GM21825 (cell line): ENCODE results near the gene LRRC8B.

Experiments used
- ATAC-seq: cut with Tn5 transposase; IDR thresholded peaks from one replicate; pipeline ENCODE4 v1.9.1; 2021; ENCODE audit warnings: mild to moderate bottlenecking, moderate library complexity; ENCODE audit not compliant: unreplicated experiment

Gene LRRC8B

DNA sequence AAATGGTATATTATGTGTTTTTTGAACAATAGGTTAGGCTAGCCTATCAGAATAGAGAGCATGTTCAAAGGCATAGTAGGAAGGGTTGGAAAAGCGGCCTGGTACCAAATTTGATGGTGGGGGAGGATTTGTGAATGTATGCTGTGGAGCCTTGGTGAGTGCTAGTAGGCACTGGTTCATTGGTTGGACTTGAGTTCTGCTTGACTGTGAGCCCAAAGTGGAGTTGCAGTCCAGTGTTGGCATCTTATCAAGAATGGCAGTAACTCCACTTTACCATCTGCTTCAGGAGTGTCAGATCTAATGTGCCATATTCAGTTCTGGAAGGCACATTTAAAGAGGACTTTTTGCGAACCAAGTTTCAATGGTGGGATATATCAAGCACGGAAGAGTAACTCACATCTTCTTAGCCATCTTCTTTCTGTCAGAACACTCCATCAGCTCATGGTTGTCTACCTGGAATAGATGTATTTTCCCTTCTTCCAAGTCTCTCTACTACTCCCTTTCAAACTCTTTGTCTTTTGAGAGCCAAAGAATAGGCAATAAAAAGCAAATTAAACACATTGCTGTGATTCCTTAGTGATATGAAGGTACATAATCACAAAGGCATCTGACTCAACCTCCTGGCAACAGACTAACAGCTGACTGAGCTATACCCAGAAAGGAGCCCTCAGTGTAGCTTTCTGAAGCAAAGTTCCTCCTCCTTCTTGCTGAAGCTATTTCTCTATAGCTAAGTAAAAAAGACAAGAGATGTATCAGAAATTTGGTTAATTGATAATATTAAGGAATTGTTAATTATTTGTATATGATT is 21.7 kb downstream of the LRRC8B start:
- ATAC-seq: no peak

DNA sequence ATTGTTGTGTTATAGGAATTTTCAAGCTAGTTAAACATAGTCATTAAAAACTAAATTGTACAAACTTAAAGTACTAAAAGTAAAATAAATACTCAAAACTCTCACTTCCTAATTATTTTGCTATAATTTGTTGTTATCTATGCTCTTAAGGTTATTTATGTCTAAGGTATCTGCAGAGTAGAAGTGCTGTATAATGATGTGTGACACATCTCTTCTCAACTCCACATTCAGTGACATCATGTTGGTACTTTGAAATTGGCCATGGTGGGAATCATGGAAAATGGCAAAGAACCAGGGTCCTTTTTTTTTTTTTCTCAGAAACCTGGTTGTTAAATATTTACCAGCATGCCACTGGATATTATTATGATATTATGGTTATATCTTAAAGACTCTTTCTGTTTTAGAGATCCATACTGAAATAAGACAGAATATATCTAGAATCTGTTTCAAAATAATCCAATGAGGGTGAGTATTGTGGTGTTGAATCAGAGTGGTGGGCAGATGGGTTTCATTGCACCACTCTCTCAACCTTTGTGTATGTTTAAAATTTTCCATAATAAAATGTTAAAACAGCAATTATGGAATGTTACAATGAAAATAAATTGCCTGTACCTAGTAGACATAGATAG is 22.4 kb downstream of the LRRC8B start:
- ATAC-seq: no peak

DNA sequence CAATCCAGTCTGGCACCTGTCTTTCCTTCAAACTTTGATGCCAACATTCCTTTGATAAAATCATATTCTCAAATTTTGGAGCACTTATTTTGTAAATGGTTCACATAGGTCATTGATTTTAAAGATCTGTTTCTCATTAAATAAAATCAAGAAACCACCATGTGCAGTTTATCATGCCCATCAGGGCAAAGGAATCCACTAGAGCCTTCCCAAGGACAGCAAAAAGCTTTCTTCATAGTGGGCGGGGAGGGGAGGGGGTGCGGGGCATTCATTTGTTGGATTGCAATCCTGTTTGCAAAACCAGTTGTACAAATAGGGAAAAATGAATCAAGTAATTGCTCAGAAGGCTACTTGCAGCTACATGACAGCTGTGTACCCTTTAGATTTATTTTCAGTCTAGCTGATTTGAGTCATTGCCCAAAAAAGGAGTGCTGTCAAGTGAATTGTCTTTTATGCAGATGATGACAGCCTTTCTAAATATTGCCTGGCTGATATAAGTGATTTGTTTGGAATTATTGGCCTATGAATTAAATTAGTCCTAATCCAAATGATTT is 23.0 kb downstream of the LRRC8B start:
- ATAC-seq: peak; percentile 42

DNA sequence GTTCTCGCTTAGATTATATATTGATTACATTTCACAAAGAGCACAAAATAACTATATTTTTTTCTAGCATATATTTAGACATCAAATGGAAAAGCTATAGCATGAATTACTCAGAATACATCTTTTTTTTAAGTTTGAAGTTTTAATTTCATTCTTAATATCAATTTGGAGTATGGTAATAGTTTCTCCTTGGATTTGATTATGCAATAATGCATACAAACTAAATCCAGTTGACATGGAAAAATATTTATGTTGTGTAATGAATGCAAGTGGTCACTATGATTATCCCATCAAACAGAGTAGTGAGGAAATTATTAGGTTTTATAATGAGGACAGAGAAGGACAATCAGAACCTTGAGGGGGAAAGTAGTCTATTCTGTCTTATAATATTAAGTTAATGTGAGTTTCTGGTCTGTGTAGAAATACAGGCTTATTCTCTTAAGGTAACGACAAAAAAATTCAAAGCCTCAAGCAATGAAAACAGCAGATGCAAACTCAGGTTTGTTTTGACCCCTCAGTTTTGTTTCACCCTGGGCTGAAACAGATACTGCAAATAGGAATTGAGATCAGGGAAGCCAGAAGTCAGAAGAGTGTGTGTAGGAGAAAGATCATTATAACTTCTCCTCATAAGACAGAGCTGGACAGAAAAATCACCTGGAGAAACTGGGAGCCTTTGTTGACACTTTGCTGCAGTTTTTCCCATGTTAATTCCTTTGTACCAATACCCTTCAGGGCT is 23.7 kb downstream of the LRRC8B start:
- no peak for ATAC-seq

DNA sequence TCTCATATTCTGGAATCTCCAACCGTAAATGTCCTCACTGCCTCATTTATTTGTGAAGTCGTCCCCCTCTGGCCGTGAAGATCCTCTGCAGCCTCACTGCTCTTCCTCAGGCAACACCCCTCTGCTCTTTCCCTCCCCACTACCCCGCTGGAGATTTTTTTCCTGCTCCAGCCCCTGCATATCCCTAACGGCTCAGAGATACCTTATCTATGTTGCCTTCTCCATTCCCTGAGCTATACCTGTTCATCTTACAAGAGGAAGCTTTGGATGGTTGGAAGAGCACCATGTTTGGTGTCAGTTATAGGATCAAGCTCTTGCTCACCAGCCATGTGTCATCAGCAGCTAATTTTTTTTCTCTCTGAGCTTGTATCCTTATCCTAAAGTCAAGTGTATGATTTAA is 26.4 kb downstream of the LRRC8B start:
- ATAC-seq: no peak

DNA sequence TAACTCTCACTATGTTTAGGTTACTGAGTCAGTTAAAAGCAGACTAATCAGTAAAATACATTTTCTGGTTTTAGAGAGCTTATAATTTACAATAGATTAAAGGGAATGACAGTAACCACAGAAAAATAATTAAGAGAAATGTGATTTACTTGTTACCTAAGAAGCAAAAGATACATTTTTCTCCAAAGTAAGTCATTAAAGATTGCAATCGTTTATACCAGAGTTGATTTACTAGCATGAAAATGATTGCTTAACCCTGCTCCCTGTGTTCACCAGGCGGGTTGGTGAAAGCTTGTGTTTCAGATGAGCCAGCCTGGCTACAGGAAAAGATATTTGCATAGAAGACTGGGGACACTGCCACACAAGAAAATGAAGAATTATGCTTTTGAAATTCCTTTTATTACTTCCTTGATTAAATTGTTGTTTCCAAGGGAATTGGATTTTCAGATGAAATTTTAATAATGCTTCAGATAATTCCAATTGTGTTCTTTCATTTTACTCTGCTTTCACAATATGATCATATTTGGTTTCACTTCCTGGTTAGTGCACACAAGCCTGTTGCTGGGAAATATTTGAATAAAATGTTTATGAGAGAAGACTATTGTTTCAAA is 27.9 kb downstream of the LRRC8B start:
- ATAC-seq: peak; percentile 87

DNA sequence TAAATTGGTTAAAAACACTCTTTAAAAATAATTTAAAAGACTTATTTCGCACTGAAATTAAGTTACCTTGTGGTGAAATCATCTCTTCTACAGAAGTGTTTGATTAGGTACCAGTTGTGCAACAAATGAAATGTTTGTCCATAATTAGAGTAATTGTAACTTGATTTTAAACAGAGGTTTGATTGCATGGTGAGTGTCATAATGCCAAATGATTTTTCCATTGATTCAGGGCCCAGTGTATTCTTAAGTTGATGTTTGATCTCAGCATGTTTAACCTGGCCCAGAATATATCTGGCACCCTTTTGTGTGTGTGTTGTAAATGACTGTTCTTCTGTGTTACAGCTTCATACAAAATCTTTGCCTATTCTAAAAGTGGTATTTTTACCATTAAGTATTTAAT is 28.5 kb downstream of the LRRC8B start:
- no peak for ATAC-seq

DNA sequence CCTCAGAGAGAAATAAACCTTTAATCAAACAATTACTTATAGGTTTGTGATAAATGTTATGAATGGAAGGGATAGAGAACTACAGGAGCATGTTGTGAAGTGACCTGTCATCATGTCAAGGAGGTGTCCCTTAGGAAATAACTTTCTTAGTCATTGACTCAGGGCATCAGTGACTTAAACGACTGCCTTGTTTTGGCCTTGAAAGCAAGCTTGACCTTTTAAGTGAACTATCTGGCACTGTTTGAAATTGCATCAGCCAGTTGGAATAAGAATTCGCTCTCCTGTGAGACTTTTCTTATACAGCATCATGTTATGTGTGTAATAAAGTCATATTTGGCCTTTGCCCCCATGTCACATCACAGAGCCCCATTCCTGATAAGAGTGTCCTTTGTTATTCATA is 30.9 kb downstream of the LRRC8B start:
- no peak for ATAC-seq

GRCh38 chr1:89556726-89557444 is 32.3 kb downstream of the LRRC8B start:
- ATAC-seq: no peak

DNA sequence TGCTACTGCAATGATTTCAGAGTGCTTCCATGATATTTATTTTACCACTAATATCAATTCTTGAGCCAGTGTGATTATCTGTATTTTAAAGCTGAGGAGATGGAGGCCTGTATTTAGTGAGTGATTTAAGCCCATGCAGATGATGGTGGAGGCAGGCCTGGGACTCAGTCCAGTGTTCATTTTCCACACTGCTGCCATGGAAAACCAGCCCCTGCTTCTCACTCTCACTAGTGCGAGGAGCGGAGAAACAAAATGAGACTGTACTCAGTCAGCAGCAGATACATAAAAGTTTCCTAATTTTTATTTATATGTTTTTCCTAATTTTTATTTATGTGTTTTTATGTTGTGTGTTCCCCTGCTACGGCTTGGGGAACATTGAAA is 32.8 kb downstream of the LRRC8B start:
- no peak for ATAC-seq

DNA sequence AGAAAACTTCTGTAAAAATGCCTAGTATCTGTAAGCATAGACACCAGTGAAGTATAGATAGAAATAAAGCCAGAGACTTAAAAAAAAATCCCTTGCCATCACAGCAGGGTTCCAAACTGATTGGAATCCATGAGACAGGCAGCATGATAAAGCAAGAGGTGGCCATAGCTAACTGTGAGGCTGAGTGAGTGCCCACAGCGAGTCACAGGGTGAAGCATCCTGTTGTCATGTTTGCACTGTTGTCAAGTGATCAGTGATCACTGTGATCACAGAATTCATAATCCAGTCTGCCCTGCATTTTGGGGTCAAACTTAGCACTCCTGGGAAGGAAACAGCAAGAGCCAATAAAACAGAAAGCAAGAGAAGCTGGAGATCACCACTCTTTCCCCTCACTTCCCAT is 33.3 kb downstream of the LRRC8B start:
- ATAC-seq: no peak

GRCh38 chr1:89563957-89564604 is 39.5 kb downstream of the LRRC8B start:
- ATAC-seq: no peak

DNA sequence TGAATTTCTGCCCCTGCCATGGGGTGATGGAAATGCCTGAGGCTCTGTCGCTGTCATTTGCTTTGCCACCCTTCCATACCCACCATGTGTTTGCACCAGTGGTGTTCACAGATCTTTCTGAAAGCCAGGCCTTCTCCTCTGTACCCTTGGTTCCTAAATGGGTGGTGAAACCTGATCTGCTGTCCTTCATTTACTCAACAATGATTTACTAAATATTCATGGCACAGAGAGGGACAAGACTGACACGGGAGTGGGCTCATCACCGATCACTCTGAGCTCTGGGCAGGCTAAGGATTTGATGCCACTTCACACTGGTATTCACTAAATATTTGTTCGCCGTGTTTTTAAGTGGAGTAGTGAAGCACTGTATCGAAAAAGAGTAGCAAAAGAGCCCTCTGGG is 40.9 kb downstream of the LRRC8B start:
- no peak for ATAC-seq

- no peak for ATAC-seq
These were observed 42.1 kb downstream of the LRRC8B start for GRCh38 chr1:89566761-89567174.

- ATAC-seq: no peak
These were observed 43.2 kb downstream of the LRRC8B start for GRCh38 chr1:89567797-89568196.

DNA sequence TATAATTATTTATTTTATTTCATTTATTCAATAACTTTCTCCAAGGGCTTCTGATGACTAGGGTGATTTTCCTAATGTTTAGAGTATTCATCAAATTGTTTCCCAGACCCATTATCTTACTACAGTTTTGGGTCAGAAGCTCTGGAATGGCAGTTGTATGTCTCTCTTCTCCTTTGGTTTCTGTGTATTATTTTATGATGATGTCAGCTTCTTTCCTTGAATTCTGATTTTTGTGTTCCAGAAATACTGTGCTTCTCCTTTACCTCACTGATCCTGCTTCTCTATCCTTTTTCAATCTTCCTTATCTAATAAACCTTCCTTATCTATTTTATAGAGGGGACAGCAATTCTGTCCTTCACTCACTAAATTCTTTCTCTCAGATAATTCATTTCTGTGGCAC is 48.8 kb downstream of the LRRC8B start:
- ATAC-seq: no peak

- ATAC-seq: no peak
These were observed 50.0 kb downstream of the LRRC8B start for GRCh38 chr1:89574621-89575020.

DNA sequence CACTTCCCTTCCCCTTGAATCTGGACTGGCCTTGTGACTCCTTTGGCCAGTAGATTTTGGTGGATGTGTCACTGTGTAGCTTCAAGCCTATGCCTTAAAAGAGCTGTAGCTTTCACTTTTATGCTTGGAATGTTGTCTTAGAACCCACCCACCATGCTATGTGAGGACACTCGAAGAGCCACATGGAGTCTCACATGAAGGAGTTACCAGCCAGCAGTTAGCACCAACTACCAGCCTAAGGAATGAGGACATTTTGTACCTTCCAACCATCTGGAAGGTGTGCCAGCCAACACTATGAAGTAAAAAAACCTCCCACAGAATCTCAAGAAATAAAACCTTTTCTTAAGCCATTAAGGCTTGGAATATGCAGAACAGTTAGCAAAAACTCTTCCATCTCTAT is 50.6 kb downstream of the LRRC8B start:
- ATAC-seq: no peak

DNA sequence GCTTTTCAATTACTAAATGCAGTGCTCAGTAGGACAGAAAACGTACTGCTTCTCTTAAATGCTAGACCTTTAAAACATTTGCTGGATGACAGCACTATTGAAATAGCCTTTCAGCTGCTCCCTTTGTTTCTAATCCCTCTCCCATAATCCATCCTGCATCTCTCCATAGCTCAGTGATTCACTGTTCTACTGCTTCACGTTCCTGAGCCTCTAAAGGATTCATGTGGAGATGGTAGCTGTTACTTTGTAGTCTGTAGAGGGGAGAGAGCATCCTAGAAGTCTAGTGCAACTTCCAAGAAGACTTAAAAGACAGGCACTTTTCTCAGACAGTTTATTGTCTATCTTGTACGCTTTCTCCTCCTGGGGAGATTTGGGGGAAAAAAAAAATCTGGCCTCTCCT is 51.4 kb downstream of the LRRC8B start:
- no peak for ATAC-seq

GRCh38 chr1:89578151-89578550 is 53.5 kb downstream of the LRRC8B start:
- ATAC-seq: no peak
